Gastrocnemius medialis (tissue), 4 donors: ENCODE results near the gene SYT9. TPM values are rescaled to one million over a fixed set of nuclear protein-coding genes. Genes with fewer than 3 reads are reported as not detected.

Experiments
- ATAC-seq, 2 donors: fragments of 150-250 bp; one replicate each; pipeline ENCODE4 v1.9.1; 2016
- DNase-seq, 2 donors: peaks; one replicate each; pipeline ENCODE4 v3.0.0-alpha.2; 2019
- H3K27ac ChIP-seq, 4 donors: fragments of 200-600 bp; sonication (generic); 1 replicate in 1 of 4; 2 replicates in 3 of 4; pipeline ENCODE4 v1.5.1; 2016 to 2018; ENCODE audit warnings: mild to moderate bottlenecking in 2 of 4, moderate library complexity in 1 of 4
- H3K27me3 ChIP-seq, 3 donors: fragments of 200-600 bp; sonication (generic) in 2 of 3; 1 replicate in 1 of 3; 2 replicates in 2 of 3; pipeline versions ENCODE4 v1.5.1 to v1.6.0; 2016 to 2019; ENCODE audit warnings: mild to moderate bottlenecking in 1 of 3, moderate library complexity in 1 of 3
- H3K36me3 ChIP-seq, 2 donors: fragments of 200-600 bp; sonication (generic) in 1 of 2; one replicate each; pipeline ENCODE4 v1.5.1; 2017 to 2018
- H3K4me1 ChIP-seq, 2 donors: fragments of 200-600 bp; sonication (generic) in 1 of 2; one replicate each; pipeline ENCODE4 v1.5.1; 2016 to 2017; ENCODE audit warnings: mild to moderate bottlenecking in 2 of 2
- H3K4me3 ChIP-seq, 4 donors: fragments of 200-600 bp; sonication (generic) in 3 of 4; 1 replicate in 1 of 4; 2 replicates in 3 of 4; pipeline ENCODE4 v1.5.1; 2016 to 2019; ENCODE audit warnings: mild to moderate bottlenecking in 2 of 4
- H3K9me3 ChIP-seq, 3 donors: fragments of 200-600 bp; sonication (generic) in 2 of 3; 1 replicate in 1 of 3; 2 replicates in 2 of 3; pipeline ENCODE4 v1.5.1; 2016 to 2019
- POLR2A ChIP-seq, 2 donors: fragments of 450-650 bp; IDR thresholded peaks; one replicate each; pipeline ENCODE4 v1.6.1; 2017; ENCODE audit warnings: antibody characterized with exemption in 2 of 2, mild to moderate bottlenecking in 2 of 2, moderate library complexity in 2 of 2
- in situ Hi-C, 4 donors: fragments of 200-750 bp; cut with MboI; loops; one replicate each; pipeline versions ENCODE4 v1.15.0 to v1.8.0; 2017; ENCODE audit warnings: low sequenced_read_pairs in 4 of 4
- intact Hi-C: fragments of 100-400 bp; cut with DNase I; formaldehyde crosslinking; loops from one replicate; pipeline ENCODE4 v1.15.1; 2023; ENCODE audit warnings: low total_unique reads
- total RNA-seq, 4 donors: library from RNA; depleted of rRNA; stranded (reverse); fragments of >200 nt; gene quantifications; one replicate each; pipeline versions ENCODE4 v1.1.0 to v1.2.3, GENCODE V29; 2016
- TF ChIP-seq, protein P1 (sequence below), 5 experiments: fragments of 450-650 bp in 3 of 5; fragments of 200-600 bp in 2 of 5; sonication (generic) in 2 of 5; IDR thresholded peaks in 4 of 5; conservative IDR thresholded peaks in 1 of 5; 1 replicate in 4 of 5; 2 replicates in 1 of 5; pipeline ENCODE4 v1.5.1; 2016 to 2019; ENCODE audit warnings: antibody characterized with exemption in 5 of 5, mild to moderate bottlenecking in 3 of 5, moderate library complexity in 3 of 5

SYT9 gene
- total RNA-seq, 4 donors from 2014 or later, result 0.09 TPM; not detected in 3

DNA sequence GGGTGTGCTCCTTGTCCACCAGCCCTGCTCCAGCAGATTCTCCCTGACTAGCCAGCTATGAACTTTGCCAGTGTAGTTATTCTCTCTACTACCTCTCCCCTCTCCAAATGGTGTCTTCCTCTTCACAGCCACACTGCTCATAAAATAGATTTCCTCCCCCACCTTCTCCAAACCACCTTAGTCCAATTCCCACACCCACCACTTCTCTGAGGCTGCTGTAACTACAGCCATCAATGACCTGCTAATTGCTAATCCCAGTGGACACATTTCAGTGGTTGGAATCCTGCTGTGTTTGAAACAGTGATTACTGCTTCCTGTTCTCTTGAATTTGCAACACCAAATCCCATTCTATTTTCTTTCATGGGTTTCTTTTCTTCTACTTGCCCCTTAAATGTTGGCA, 23.4 kb downstream of the SYT9 start:
- no peaks in the 10 kb centered on the region for H3K36me3 ChIP-seq
- H3K27me3 ChIP-seq, result no peaks in the 10 kb centered on the region
- in situ Hi-C loops (loop anchor here in 1 of 4 donors (25.0 kb wide), 1 partner anchor 112 kb away; no protein-coding TSS in a partner anchor), intact Hi-C loops (loop anchor here (10.0 kb wide), 1 partner anchor 460 kb away; no protein-coding TSS in a partner anchor)
- no peak overlapping the region for H3K27ac ChIP-seq
- no peaks in the 10 kb centered on the region for H3K9me3 ChIP-seq
- no peak for TF ChIP-seq POLR2A (IDR thresholded peaks at IDR 0.05)
- TF ChIP-seq, protein P1, sequence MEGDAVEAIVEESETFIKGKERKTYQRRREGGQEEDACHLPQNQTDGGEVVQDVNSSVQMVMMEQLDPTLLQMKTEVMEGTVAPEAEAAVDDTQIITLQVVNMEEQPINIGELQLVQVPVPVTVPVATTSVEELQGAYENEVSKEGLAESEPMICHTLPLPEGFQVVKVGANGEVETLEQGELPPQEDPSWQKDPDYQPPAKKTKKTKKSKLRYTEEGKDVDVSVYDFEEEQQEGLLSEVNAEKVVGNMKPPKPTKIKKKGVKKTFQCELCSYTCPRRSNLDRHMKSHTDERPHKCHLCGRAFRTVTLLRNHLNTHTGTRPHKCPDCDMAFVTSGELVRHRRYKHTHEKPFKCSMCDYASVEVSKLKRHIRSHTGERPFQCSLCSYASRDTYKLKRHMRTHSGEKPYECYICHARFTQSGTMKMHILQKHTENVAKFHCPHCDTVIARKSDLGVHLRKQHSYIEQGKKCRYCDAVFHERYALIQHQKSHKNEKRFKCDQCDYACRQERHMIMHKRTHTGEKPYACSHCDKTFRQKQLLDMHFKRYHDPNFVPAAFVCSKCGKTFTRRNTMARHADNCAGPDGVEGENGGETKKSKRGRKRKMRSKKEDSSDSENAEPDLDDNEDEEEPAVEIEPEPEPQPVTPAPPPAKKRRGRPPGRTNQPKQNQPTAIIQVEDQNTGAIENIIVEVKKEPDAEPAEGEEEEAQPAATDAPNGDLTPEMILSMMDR (IDR thresholded peaks at IDR 0.05 in 4 of 5, conservative IDR thresholded peaks at IDR 0.05 in 1 of 5), result no peak
- ATAC-seq (no peak), DNase-seq (no peak)
- no peaks in the 10 kb centered on the region for H3K4me1 ChIP-seq
- no peak overlapping the region for H3K4me3 ChIP-seq

DNA sequence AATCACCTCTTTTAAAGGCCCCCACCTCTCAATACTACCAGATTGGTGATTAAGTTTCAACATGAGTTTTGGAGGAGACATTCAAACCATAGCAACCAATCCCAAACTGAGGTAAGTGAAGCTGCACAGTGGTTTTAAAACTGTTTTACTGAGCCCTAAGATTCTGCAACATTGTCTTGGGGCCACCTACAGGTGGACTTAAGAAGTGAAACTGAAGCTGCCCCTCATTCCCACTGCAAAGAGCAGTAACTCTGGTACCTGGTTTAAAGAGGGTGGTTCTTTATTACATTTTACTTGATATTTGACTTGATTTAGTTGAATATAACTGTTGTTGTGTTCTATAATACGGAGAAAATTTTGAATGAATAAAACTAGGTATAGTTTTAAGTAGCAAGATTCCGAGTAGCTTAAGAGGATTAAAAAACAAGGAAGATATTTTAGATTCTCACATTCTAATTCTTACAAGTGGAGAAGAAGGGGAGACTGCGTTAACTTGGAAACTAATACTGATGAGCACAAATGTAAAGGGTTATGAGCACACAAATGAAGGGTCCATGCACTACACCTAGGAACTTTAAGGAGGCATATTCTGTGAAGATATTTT, 26.7 kb downstream of the SYT9 start:
- in situ Hi-C loops, result loop anchor here in 1 of 4 donors (25.0 kb wide), 1 partner anchor 109 kb away; no protein-coding TSS in a partner anchor
- no peak for DNase-seq
- no peak for ATAC-seq
- intact Hi-C loops, result loop anchor here (10.0 kb wide), 1 partner anchor 464 kb away; no protein-coding TSS in a partner anchor
- Histone ChIP-seq H3K27me3 (no peaks in the 10 kb centered on the region), H3K4me1 (no peaks in the 10 kb centered on the region), H3K4me3 (no peak overlapping the region), H3K36me3 (no peaks in the 10 kb centered on the region), H3K27ac (no peak overlapping the region), H3K9me3 (no peaks in the 10 kb centered on the region)
- TF ChIP-seq, protein P1 (IDR thresholded peaks at IDR 0.05 in 4 of 5, conservative IDR thresholded peaks at IDR 0.05 in 1 of 5), result peak in 1 of 5 experiments; percentile 44
- TF ChIP-seq POLR2A (IDR thresholded peaks at IDR 0.05), result no peak

DNA sequence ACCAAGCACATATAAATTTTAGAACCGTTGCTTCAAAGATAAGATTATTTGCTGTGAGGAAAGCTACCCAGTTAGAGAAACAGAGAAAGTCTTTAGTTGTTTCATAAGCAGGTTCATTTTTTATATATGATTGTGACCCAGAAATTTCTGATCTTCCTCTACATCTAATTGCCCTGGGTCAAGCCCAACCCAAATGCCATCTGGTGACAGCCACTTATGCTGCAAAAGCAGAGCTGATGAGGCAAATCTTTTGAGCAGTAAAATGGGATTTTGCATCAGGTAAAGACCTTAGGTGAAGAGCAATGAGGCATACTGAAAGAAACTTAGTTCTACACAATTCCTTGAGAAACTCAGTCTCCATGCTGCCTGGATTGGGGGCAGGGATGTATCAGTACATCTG, 28.0 kb downstream of the SYT9 start:
- in situ Hi-C loops, result loop anchor here in 1 of 4 donors (25.0 kb wide), 1 partner anchor 108 kb away; no protein-coding TSS in a partner anchor
- no peak overlapping the region for H3K4me3 ChIP-seq
- TF ChIP-seq, protein P1 (IDR thresholded peaks at IDR 0.05 in 4 of 5, conservative IDR thresholded peaks at IDR 0.05 in 1 of 5), result no peak
- TF ChIP-seq POLR2A (IDR thresholded peaks at IDR 0.05), result no peak
- H3K4me1 ChIP-seq, result no peaks in the 10 kb centered on the region
- no peaks in the 10 kb centered on the region for H3K36me3 ChIP-seq
- ATAC-seq (no peak), DNase-seq (no peak)
- H3K27ac ChIP-seq, result no peak overlapping the region
- H3K9me3 ChIP-seq, result no peaks in the 10 kb centered on the region
- intact Hi-C loops, result loop anchor here (10.0 kb wide), 1 partner anchor 465 kb away; no protein-coding TSS in a partner anchor
- no peaks in the 10 kb centered on the region for H3K27me3 ChIP-seq

DNA sequence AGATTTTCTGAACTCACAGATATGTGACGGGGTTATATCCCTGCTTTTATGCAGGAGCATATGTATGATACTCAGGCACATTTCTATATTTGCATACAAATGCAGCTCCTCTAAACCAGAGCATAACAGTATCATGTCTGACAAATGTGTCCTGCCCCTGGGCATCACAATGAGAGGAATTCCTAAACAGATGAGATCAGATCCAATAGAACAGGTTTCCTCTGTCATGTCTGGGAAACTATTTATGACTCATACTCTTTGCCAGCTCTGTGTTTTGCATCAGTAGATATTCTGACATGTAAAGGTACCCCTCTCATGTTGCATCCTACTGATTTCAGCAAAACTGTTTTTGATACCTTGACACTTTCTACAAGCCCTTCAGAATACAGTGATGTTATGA, 29.4 kb downstream of the SYT9 start:
- H3K36me3 ChIP-seq, result no peaks in the 10 kb centered on the region
- TF ChIP-seq, protein P1 (IDR thresholded peaks at IDR 0.05 in 4 of 5, conservative IDR thresholded peaks at IDR 0.05 in 1 of 5), result no peak
- TF ChIP-seq POLR2A (IDR thresholded peaks at IDR 0.05), result no peak
- DNase-seq, result no peak
- no peaks in the 10 kb centered on the region for H3K9me3 ChIP-seq
- in situ Hi-C loops (loop anchor here in 1 of 4 donors (25.0 kb wide), 1 partner anchor 106 kb away; no protein-coding TSS in a partner anchor), intact Hi-C loops (no loop called here)
- no peak overlapping the region for H3K4me3 ChIP-seq
- no peaks in the 10 kb centered on the region for H3K4me1 ChIP-seq
- H3K27ac ChIP-seq, result no peak overlapping the region
- no peaks in the 10 kb centered on the region for H3K27me3 ChIP-seq
- no peak for ATAC-seq
